ENCODE data around the gene NFATC2IP. TPM values are rescaled to one million over a fixed set of nuclear protein-coding genes. Genes with fewer than 3 reads are reported as not detected.
A peak's percentile ranks its signal among the peaks of the same experiment; 100 is the strongest.

NFATC2IP gene
- total RNA-seq, 1 donor from 2014 or later, result 85.7 TPM

DNA sequence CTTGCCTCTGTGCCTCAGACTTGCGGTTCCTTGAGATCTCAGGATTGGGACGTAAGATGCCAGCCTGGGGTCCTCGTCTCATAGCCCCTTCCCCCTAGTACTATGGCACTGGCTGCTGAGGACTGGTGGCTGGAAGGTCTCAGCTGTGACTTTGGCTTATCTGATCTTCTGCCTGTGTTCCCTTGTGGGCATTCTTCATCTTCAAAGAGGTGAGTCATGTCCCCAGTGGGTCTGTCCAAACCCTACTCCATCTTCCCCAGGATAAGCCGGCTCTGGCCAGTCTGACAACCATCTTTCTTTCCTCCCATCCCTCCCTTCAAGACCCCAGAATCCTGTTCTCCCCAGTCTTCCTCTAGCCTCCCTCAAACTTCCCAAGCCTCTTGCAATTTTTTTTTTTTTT lies 15.4 kb upstream of the NFATC2IP start:
- TF ChIP-seq, protein P1, sequence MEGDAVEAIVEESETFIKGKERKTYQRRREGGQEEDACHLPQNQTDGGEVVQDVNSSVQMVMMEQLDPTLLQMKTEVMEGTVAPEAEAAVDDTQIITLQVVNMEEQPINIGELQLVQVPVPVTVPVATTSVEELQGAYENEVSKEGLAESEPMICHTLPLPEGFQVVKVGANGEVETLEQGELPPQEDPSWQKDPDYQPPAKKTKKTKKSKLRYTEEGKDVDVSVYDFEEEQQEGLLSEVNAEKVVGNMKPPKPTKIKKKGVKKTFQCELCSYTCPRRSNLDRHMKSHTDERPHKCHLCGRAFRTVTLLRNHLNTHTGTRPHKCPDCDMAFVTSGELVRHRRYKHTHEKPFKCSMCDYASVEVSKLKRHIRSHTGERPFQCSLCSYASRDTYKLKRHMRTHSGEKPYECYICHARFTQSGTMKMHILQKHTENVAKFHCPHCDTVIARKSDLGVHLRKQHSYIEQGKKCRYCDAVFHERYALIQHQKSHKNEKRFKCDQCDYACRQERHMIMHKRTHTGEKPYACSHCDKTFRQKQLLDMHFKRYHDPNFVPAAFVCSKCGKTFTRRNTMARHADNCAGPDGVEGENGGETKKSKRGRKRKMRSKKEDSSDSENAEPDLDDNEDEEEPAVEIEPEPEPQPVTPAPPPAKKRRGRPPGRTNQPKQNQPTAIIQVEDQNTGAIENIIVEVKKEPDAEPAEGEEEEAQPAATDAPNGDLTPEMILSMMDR (IDR thresholded peaks at IDR 0.05), result no peak
- Mint-ChIP-seq H3K27ac (peak overlapping the region; percentile 77), H3K9me3 (no peaks in the 10 kb centered on the region), H3K27me3 (no peaks in the 10 kb centered on the region), H3K4me3 (peak overlapping the region; percentile 68), H3K4me1 (peaks cover 68% of the 10 kb centered on the region), H3K36me3 (ENCODE audit: low read depth) (peaks cover 69% of the 10 kb centered on the region)
- no peak for ATAC-seq (ENCODE audit: low read depth)
- DNase-seq, result no peak
- intact Hi-C loops (cut with micrococcal nuclease), result no loop called here
- ChIA-PET CTCF (interaction anchor here (2.5 to 7.4 kb wide), 2 partner anchors 9 to 12 kb away, joined by 8 to 51 read pairs; no protein-coding TSS in a partner anchor), POLR2A (interaction anchor here (0.7 to 12.8 kb wide), 5 partner anchors 9 to 111 kb away, joined by 3 to 192 read pairs (median 7); partner anchors contain the start of gene RABEP2)

DNA sequence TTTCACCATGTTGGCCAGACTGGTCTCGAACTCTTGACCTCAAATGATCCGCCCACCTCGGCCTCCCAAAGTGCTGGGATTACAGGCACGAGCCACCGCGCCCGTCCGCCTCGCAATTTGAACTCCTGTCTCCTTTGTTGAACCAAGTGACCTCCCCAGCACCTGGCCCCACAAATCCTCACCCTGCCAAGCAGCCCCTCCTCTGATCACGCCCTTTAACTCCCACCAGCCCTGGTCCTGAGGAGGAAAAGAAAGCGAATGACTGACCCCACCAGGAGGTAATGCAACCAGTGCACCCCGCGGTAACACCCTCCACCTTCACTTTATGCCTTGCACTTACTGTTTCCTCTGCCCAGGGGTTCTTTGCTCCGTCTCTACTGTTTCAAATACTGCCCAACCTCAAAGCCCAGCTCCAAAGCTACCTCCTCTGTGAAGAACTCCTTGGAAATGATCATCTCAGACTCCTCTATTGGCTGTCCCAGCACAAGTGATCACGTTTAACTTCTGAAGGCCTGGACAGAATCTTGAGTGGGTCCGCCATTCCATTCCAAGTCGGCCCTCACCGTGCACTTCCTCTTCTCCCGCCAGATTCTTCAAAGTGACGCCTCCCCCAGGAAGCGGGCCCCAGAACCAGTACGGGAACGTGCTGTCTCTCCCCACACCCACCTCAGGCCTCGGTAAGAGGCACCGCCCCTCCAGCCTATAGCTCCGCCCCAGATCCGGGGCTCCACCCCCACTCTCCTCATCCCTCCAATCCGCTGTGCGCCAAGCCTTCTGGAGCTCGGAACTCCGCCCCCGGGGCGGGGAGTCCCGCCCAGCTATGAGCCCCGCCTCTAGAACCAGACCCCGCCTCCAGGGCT lies 14.6 kb upstream of the NFATC2IP start:
- POLR2A ChIA-PET, result interaction anchor here (0.7 to 12.8 kb wide), 11 partner anchors 9 to 114 kb away, joined by 3 to 192 read pairs (median 4); partner anchors contain the start of genes ATP2A1, ATXN2L, NFATC2IP and RABEP2
- TF ChIP-seq, protein P1 (IDR thresholded peaks at IDR 0.05), result no peak
- ATAC-seq (ENCODE audit: low read depth) (peak; percentile 92), DNase-seq (peak; percentile 74)
- CTCF ChIA-PET, result interaction anchor here (0.9 to 7.4 kb wide), 3 partner anchors 8 to 13 kb away, joined by 6 to 51 read pairs (median 8); no protein-coding TSS in a partner anchor
- Mint-ChIP-seq H3K4me1 (peaks cover 59% of the 10 kb centered on the region), H3K27me3 (no peaks in the 10 kb centered on the region), H3K36me3 (ENCODE audit: low read depth) (peaks cover 70% of the 10 kb centered on the region), H3K4me3 (peak overlapping the region; percentile 67), H3K27ac (peak overlapping the region; percentile 77), H3K9me3 (no peaks in the 10 kb centered on the region)
- intact Hi-C loops (cut with micrococcal nuclease), result loop anchor here (1.0 kb wide), 1 partner anchor 12 kb away; no protein-coding TSS in a partner anchor

DNA sequence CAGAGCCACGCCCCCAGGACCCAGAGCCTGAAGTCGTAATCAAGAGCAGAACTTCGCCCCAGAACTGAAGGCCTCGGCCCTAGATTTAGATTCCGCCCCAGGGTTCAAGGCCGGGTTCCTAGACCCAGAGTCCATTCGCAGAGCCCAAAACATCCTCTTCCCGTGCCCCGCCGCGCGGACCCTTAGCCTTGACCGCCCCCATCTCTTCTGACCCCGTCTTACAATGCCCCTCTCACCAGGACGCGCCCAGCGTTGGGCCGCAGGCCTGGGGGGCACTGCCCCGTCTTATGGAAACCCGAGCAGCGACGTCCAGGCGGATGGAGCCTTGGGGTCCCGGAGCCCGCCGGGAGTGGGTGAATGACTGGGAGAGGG lies 14.0 kb upstream of the NFATC2IP start:
- peaks cover 53% of the 10 kb centered on the region for H3K4me1 Mint-ChIP-seq

DNA sequence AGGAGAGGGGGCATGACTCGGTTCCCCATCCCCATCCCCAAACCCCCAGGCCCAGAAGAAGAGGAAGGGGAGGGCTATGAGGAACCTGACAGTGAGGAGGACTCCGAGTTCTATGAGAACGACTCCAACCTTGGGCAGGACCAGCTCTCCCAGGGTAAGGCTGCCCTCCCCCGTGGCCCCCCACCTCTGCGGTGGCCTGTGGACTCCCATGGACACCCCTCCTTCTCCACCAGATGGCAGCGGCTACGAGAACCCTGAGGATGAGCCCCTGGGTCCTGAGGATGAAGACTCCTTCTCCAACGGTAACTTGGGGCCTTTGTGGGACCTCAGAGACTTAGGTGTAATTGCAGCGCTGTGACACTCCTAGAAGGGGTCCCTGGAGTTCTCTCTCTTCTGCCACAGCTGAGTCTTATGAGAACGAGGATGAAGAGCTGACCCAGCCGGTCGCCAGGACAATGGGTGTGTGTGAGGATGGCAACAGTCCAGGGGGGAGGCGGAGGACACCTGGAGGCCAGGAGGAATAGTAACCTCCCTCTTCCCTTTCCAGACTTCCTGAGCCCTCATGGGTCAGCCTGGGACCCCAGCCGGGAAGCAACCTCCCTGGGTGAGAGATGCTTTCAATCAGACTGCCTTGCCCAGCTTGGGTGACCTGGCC lies 13.4 kb upstream of the NFATC2IP start:
- DNase-seq, result no peak
- H3K4me1 Mint-ChIP-seq, result peaks cover 49% of the 10 kb centered on the region
- TF ChIP-seq, protein P1 (IDR thresholded peaks at IDR 0.05), result no peak
- H3K9me3 Mint-ChIP-seq, result no peaks in the 10 kb centered on the region
- H3K4me3 Mint-ChIP-seq, result no peak overlapping the region
- H3K27ac Mint-ChIP-seq, result peak overlapping the region; percentile 61
- H3K27me3 Mint-ChIP-seq, result no peaks in the 10 kb centered on the region
- intact Hi-C loops (cut with micrococcal nuclease), result no loop called here
- ChIA-PET CTCF (interaction anchor here (2.5 kb wide), 1 partner anchor 14 kb away, joined by 8 read pairs; no protein-coding TSS in a partner anchor), POLR2A (interaction anchor here (1.0 to 12.8 kb wide), 2 partner anchors 14 to 15 kb away, joined by 3 to 192 read pairs; partner anchors contain the start of gene RABEP2)
- no peak for ATAC-seq (ENCODE audit: low read depth)
- H3K36me3 Mint-ChIP-seq (ENCODE audit: low read depth), result peaks cover 67% of the 10 kb centered on the region

More for the DNA sequence above, 14.0 kb upstream of the NFATC2IP start:
- ChIA-PET CTCF (interaction anchor here (0.9 to 2.5 kb wide), 2 partner anchors 9 to 13 kb away, joined by 6 to 8 read pairs; no protein-coding TSS in a partner anchor), POLR2A (interaction anchor here (0.9 to 12.8 kb wide), 9 partner anchors 8 to 114 kb away, joined by 3 to 192 read pairs (median 5); partner anchors contain the start of genes ATP2A1, ATXN2L, NFATC2IP and RABEP2)
- peaks cover 69% of the 10 kb centered on the region for H3K36me3 Mint-ChIP-seq (ENCODE audit: low read depth)
- ATAC-seq (ENCODE audit: low read depth) (no peak), DNase-seq (no peak)
- TF ChIP-seq, protein P1 (IDR thresholded peaks at IDR 0.05), result no peak
- no peak overlapping the region for H3K4me3 Mint-ChIP-seq
- peak overlapping the region; percentile 70 for H3K27ac Mint-ChIP-seq
- no peaks in the 10 kb centered on the region for H3K9me3 Mint-ChIP-seq
- intact Hi-C loops (cut with micrococcal nuclease), result loop anchor here (1.0 kb wide), 1 partner anchor 12 kb away; no protein-coding TSS in a partner anchor
- H3K27me3 Mint-ChIP-seq, result no peaks in the 10 kb centered on the region

All from activated B cell treated with CpG ODN at 0.5 μM for 24 hours (primary cell).